Measurements from ENCODE around the gene SPRR1B.
"Not testable (repeated sequence)": the region's sequence is repeated elsewhere in the genome, so short reads cannot be mapped to it uniquely, and the experiment has no call there.

The SPRR1B gene

GRCh38 chr1:153030895-153031294, at the start of gene SPRR1B:
Gene SPRR1B, plus strand, starts transcription at chr1:153031203. Its CDS starts 1,143 bp downstream, at chr1:153032346.
- no peaks in the 10 kb centered on the region for H3K9me3 Mint-ChIP-seq
- no peak within 1 kb of the TSS for H3K4me3 Mint-ChIP-seq
- no peak within 1 kb of the TSS for H3K27ac Mint-ChIP-seq
- H3K36me3 Mint-ChIP-seq: no peaks in the 10 kb centered on the region
- peaks cover 9% of the 10 kb centered on the region for H3K27me3 Mint-ChIP-seq
- no peaks in the 10 kb centered on the region for H3K4me1 Mint-ChIP-seq

GRCh38 chr1:152982076-152982475, 48.9 kb upstream of the SPRR1B start:
- no peaks in the 10 kb centered on the region for H3K36me3 Mint-ChIP-seq
- no peak overlapping the region for H3K27ac Mint-ChIP-seq
- H3K9me3 Mint-ChIP-seq: no peaks in the 10 kb centered on the region
- H3K27me3 Mint-ChIP-seq: peaks cover 25% of the 10 kb centered on the region
- no peaks in the 10 kb centered on the region for H3K4me1 Mint-ChIP-seq
- H3K4me3 Mint-ChIP-seq: no peak overlapping the region

- H3K4me1 Mint-ChIP-seq: no peaks in the 10 kb centered on the region
- H3K36me3 Mint-ChIP-seq: no peaks in the 10 kb centered on the region
- H3K9me3 Mint-ChIP-seq: no peaks in the 10 kb centered on the region
- no peak overlapping the region for H3K27ac Mint-ChIP-seq
- H3K4me3 Mint-ChIP-seq: no peak overlapping the region
- H3K27me3 Mint-ChIP-seq: peaks cover 26% of the 10 kb centered on the region
These were observed 47.8 kb upstream of the SPRR1B start for GRCh38 chr1:152983234-152983633.

- Mint-ChIP-seq H3K36me3 (no peaks in the 10 kb centered on the region), H3K9me3 (no peaks in the 10 kb centered on the region), H3K4me1 (no peaks in the 10 kb centered on the region), H3K27me3 (peaks cover 26% of the 10 kb centered on the region), H3K27ac (no peak within 1 kb of the TSS), H3K4me3 (no peak within 1 kb of the TSS)
These were observed 47.3 kb upstream of the SPRR1B start, which contains the start of gene SPRR1A for GRCh38 chr1:152983743-152984142. Gene SPRR1A, plus strand, starts transcription at chr1:152984081. Its CDS starts 1,150 bp downstream, at chr1:152985231.

- Mint-ChIP-seq H3K27me3 (peaks cover 23% of the 10 kb centered on the region), H3K27ac (no peak overlapping the region), H3K36me3 (no peaks in the 10 kb centered on the region), H3K4me1 (no peaks in the 10 kb centered on the region), H3K4me3 (no peak overlapping the region), H3K9me3 (no peaks in the 10 kb centered on the region)
These were observed 44.4 kb upstream of the SPRR1B start for GRCh38 chr1:152986578-152986977.

GRCh38 chr1:152993186-152993585, 37.8 kb upstream of the SPRR1B start:
- Mint-ChIP-seq H3K9me3 (no peaks in the 10 kb centered on the region), H3K4me3 (no peak overlapping the region), H3K27ac (no peak overlapping the region), H3K36me3 (no peaks in the 10 kb centered on the region), H3K4me1 (no peaks in the 10 kb centered on the region), H3K27me3 (peaks cover 7% of the 10 kb centered on the region)

- Mint-ChIP-seq H3K36me3 (no peaks in the 10 kb centered on the region), H3K9me3 (no peaks in the 10 kb centered on the region), H3K27ac (no peak overlapping the region), H3K4me1 (no peaks in the 10 kb centered on the region), H3K27me3 (peaks cover 11% of the 10 kb centered on the region), H3K4me3 (no peak overlapping the region)
These were observed 35.2 kb upstream of the SPRR1B start for GRCh38 chr1:152995842-152996241.

GRCh38 chr1:152996633-152997400, 34.2 kb upstream of the SPRR1B start:
- peaks cover 13% of the 10 kb centered on the region for H3K27me3 Mint-ChIP-seq
- no peak overlapping the region for H3K4me3 Mint-ChIP-seq
- H3K27ac Mint-ChIP-seq: no peak overlapping the region
- no peaks in the 10 kb centered on the region for H3K9me3 Mint-ChIP-seq
- no peaks in the 10 kb centered on the region for H3K36me3 Mint-ChIP-seq
- no peaks in the 10 kb centered on the region for H3K4me1 Mint-ChIP-seq

- no peaks in the 10 kb centered on the region for H3K4me1 Mint-ChIP-seq
- no peaks in the 10 kb centered on the region for H3K36me3 Mint-ChIP-seq
These were observed 33.1 kb upstream of the SPRR1B start for GRCh38 chr1:152997901-152998300.

GRCh38 chr1:152998476-152998875, 32.5 kb upstream of the SPRR1B start:
- Mint-ChIP-seq H3K36me3 (no peaks in the 10 kb centered on the region), H3K4me3 (no peak overlapping the region), H3K27me3 (peaks cover 13% of the 10 kb centered on the region), H3K4me1 (no peaks in the 10 kb centered on the region), H3K27ac (no peak overlapping the region), H3K9me3 (no peaks in the 10 kb centered on the region)

More at GRCh38 chr1:152997901-152998300, 33.1 kb upstream of the SPRR1B start:
- H3K27me3 Mint-ChIP-seq: peaks cover 13% of the 10 kb centered on the region
- no peaks in the 10 kb centered on the region for H3K9me3 Mint-ChIP-seq
- H3K27ac Mint-ChIP-seq: no peak overlapping the region
- H3K4me3 Mint-ChIP-seq: no peak overlapping the region

- H3K36me3 Mint-ChIP-seq: no peaks in the 10 kb centered on the region
- H3K9me3 Mint-ChIP-seq: no peaks in the 10 kb centered on the region
- no peaks in the 10 kb centered on the region for H3K4me1 Mint-ChIP-seq
- H3K27ac Mint-ChIP-seq: no peak overlapping the region
- H3K4me3 Mint-ChIP-seq: no peak overlapping the region
- H3K27me3 Mint-ChIP-seq: peaks cover 13% of the 10 kb centered on the region
These were observed 31.2 kb upstream of the SPRR1B start for GRCh38 chr1:152999818-153000217.

GRCh38 chr1:153000294-153000693, 30.7 kb upstream of the SPRR1B start:
- Mint-ChIP-seq H3K4me3 (no peak overlapping the region), H3K9me3 (no peaks in the 10 kb centered on the region), H3K27ac (no peak overlapping the region), H3K36me3 (no peaks in the 10 kb centered on the region), H3K4me1 (no peaks in the 10 kb centered on the region), H3K27me3 (peaks cover 11% of the 10 kb centered on the region)

- Mint-ChIP-seq H3K9me3 (no peaks in the 10 kb centered on the region), H3K27ac (no peak within 1 kb of the TSS), H3K4me1 (no peaks in the 10 kb centered on the region), H3K27me3 (peaks cover 10% of the 10 kb centered on the region), H3K36me3 (no peaks in the 10 kb centered on the region), H3K4me3 (no peak within 1 kb of the TSS)
These were observed 29.6 kb upstream of the SPRR1B start, which contains the start of gene SPRR3 for GRCh38 chr1:153001382-153001781. Gene SPRR3, plus strand, starts transcription at chr1:153001749. Its CDS starts 1,272 bp downstream, at chr1:153003021.

GRCh38 chr1:153011235-153011758, 19.7 kb upstream of the SPRR1B start:
- H3K4me1 Mint-ChIP-seq, H3K36me3 Mint-ChIP-seq, H3K9me3 Mint-ChIP-seq, H3K27ac Mint-ChIP-seq, H3K27me3 Mint-ChIP-seq, H3K4me3 Mint-ChIP-seq: not testable (repeated sequence)

- peaks cover 28% of the 10 kb centered on the region for H3K27me3 Mint-ChIP-seq
- H3K27ac Mint-ChIP-seq, H3K36me3 Mint-ChIP-seq, H3K4me3 Mint-ChIP-seq, H3K9me3 Mint-ChIP-seq, H3K4me1 Mint-ChIP-seq: not testable (repeated sequence)
These were observed 9.2 kb upstream of the SPRR1B start for GRCh38 chr1:153021829-153022228.

- H3K4me1 Mint-ChIP-seq, H3K9me3 Mint-ChIP-seq, H3K36me3 Mint-ChIP-seq, H3K27ac Mint-ChIP-seq, H3K4me3 Mint-ChIP-seq: not testable (repeated sequence)
- peaks cover 28% of the 10 kb centered on the region for H3K27me3 Mint-ChIP-seq
These were observed 8.7 kb upstream of the SPRR1B start for GRCh38 chr1:153022340-153022739.
